Measurements from ENCODE around the gene MACROD2.

MACROD2 gene

DNA sequence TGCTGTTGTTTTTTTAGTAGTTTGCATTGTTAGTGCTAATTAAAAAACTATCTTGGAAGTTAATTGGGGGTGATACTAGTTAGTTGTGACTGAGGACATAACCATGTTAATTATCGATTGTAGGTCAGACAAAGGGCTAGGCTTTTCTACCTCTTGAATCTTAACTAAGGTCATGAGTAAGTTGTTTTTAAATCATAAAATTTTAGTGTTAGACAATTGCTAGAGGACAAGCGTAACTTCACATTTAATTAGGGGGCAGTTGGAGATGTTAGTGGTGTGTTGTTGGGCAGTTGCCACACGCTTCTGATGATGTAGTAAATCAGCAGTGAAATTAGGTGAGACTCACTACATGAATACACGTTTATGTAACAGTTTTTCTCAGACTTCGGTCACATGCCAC is 961.2 kb downstream of the MACROD2 start:
- H2AFZ ChIP-seq (ENCODE audit: low read depth, low read length, severe bottlenecking), result no peak overlapping the region
- TF ChIP-seq CTCF (IDR thresholded peaks at IDR 0.05; ENCODE audit: insufficient read depth, low read length, poor library complexity, severe bottlenecking) (no peak), EZH2phosphoT487 (conservative IDR thresholded peaks at IDR 0.05; ENCODE audit: low read length) (no peak)
- H4K20me1 ChIP-seq (ENCODE audit: low read depth, low read length), result no peaks in the 10 kb centered on the region
- no peaks in the 10 kb centered on the region for H3K79me2 ChIP-seq (ENCODE audit: insufficient read depth, low read length)
- H3K27ac ChIP-seq (ENCODE audit: low read depth, low read length), result no peak overlapping the region
- H3K9ac ChIP-seq (ENCODE audit: low read length), result no peak overlapping the region
- no peaks in the 10 kb centered on the region for H3K9me2 ChIP-seq (replicated peaks; ENCODE audit: insufficient read depth, low read length)
- H3K4me2 ChIP-seq (ENCODE audit: low read depth, low read length, poor library complexity, severe bottlenecking), result no peak overlapping the region
- no peaks in the 10 kb centered on the region for H3F3A ChIP-seq (ENCODE audit: insufficient read depth)
- no peaks in the 10 kb centered on the region for H3K27me3 ChIP-seq (ENCODE audit: low read length)
- no peaks in the 10 kb centered on the region for H3K36me3 ChIP-seq (ENCODE audit: low read length)
- no peak overlapping the region for H3K4me3 ChIP-seq (ENCODE audit: insufficient read depth, low read length, poor library complexity, severe bottlenecking)
- H3K9me3 ChIP-seq (ENCODE audit: insufficient read depth, low read length), result no peaks in the 10 kb centered on the region

DNA sequence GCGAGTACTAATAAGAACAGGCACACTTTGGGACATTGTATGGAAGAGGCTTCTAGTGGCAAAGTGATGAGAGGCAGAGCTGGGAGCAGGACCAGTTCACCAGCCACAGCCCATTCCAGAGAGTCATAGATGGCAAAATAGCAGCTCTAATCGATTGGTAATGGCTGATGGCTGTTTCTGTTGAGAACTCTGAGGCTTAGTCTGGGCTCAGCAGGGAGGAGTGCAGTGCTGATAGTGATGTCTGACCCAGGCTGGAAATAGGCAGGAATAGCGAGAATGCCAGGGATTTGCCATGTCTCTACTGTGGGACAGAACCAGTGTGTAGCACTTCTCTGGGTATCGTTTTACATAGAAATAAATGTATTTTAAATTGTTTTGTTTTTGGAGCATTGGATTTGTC is 962.1 kb downstream of the MACROD2 start:
- H3K79me2 ChIP-seq (ENCODE audit: insufficient read depth, low read length), result no peaks in the 10 kb centered on the region
- H3K4me3 ChIP-seq (ENCODE audit: insufficient read depth, low read length, poor library complexity, severe bottlenecking), result no peak overlapping the region
- no peaks in the 10 kb centered on the region for H3K27me3 ChIP-seq (ENCODE audit: low read length)
- no peaks in the 10 kb centered on the region for H3K36me3 ChIP-seq (ENCODE audit: low read length)
- no peak overlapping the region for H2AFZ ChIP-seq (ENCODE audit: low read depth, low read length, severe bottlenecking)
- H3F3A ChIP-seq (ENCODE audit: insufficient read depth), result no peaks in the 10 kb centered on the region
- no peak overlapping the region for H3K4me2 ChIP-seq (ENCODE audit: low read depth, low read length, poor library complexity, severe bottlenecking)
- H3K9ac ChIP-seq (ENCODE audit: low read length), result no peak overlapping the region
- H4K20me1 ChIP-seq (ENCODE audit: low read depth, low read length), result no peaks in the 10 kb centered on the region
- TF ChIP-seq CTCF (IDR thresholded peaks at IDR 0.05; ENCODE audit: insufficient read depth, low read length, poor library complexity, severe bottlenecking), result no peak
- no peak for TF ChIP-seq EZH2phosphoT487 (conservative IDR thresholded peaks at IDR 0.05; ENCODE audit: low read length)
- no peak overlapping the region for H3K27ac ChIP-seq (ENCODE audit: low read depth, low read length)
- no peaks in the 10 kb centered on the region for H3K9me2 ChIP-seq (replicated peaks; ENCODE audit: insufficient read depth, low read length)
- no peaks in the 10 kb centered on the region for H3K9me3 ChIP-seq (ENCODE audit: insufficient read depth, low read length)

DNA sequence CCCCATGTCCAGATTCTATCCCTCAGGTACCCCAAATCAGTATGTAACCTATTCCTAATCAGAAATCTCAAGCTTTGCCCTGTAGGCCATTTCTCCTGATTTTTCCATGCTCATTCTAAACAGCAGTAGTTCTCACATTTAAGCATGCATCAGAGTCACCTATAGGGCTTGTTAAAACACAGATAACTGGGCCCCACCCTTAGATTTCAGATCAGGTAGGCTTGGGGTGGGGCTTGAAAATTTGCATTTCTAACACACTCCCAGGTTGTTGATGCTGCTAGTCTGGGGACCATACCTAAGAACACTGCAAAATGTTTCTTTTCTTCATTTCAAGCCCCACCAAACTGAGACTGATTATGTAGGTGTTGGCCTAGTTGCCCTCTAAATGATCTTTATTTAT is 963.3 kb downstream of the MACROD2 start:
- Histone ChIP-seq H3K79me2 (ENCODE audit: insufficient read depth, low read length) (no peaks in the 10 kb centered on the region), H3K9ac (ENCODE audit: low read length) (no peak overlapping the region), H3K4me2 (ENCODE audit: low read depth, low read length, poor library complexity, severe bottlenecking) (no peak overlapping the region), H4K20me1 (ENCODE audit: low read depth, low read length) (no peaks in the 10 kb centered on the region), H3K9me3 (ENCODE audit: insufficient read depth, low read length) (no peaks in the 10 kb centered on the region), H3K27ac (ENCODE audit: low read depth, low read length) (no peak overlapping the region), H3F3A (ENCODE audit: insufficient read depth) (no peaks in the 10 kb centered on the region), H3K9me2 (replicated peaks; ENCODE audit: insufficient read depth, low read length) (no peaks in the 10 kb centered on the region), H3K36me3 (ENCODE audit: low read length) (no peaks in the 10 kb centered on the region), H2AFZ (ENCODE audit: low read depth, low read length, severe bottlenecking) (no peak overlapping the region), H3K27me3 (ENCODE audit: low read length) (no peaks in the 10 kb centered on the region), H3K4me3 (ENCODE audit: insufficient read depth, low read length, poor library complexity, severe bottlenecking) (no peak overlapping the region)
- TF ChIP-seq CTCF (IDR thresholded peaks at IDR 0.05; ENCODE audit: insufficient read depth, low read length, poor library complexity, severe bottlenecking) (no peak), EZH2phosphoT487 (conservative IDR thresholded peaks at IDR 0.05; ENCODE audit: low read length) (no peak)
